ENCODE data around the gene HSD17B12.

DNA sequence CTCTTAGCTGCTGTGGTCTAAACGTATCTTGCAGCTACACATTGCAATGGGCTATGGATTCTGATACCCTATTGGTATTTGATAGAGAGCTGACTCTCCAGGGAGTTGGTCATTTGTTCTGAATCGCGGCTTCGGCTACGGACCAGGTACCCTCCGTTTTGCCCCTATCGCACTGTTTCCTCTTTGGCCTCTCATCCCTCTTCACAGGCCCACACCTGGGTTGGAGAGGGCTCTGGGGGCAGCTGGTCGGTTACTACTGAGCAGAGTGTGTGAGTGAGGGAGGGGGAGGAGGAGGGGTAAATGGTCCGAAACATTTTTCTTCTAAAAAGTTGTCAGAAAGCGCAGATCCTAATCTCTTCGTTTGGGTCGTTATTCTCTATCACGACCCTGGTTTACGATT is 48.8 kb upstream of the HSD17B12 start:
- TF ChIP-seq, protein P1, sequence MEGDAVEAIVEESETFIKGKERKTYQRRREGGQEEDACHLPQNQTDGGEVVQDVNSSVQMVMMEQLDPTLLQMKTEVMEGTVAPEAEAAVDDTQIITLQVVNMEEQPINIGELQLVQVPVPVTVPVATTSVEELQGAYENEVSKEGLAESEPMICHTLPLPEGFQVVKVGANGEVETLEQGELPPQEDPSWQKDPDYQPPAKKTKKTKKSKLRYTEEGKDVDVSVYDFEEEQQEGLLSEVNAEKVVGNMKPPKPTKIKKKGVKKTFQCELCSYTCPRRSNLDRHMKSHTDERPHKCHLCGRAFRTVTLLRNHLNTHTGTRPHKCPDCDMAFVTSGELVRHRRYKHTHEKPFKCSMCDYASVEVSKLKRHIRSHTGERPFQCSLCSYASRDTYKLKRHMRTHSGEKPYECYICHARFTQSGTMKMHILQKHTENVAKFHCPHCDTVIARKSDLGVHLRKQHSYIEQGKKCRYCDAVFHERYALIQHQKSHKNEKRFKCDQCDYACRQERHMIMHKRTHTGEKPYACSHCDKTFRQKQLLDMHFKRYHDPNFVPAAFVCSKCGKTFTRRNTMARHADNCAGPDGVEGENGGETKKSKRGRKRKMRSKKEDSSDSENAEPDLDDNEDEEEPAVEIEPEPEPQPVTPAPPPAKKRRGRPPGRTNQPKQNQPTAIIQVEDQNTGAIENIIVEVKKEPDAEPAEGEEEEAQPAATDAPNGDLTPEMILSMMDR (conservative IDR thresholded peaks at IDR 0.05): no peak
- TF ChIP-seq ZFX (IDR thresholded peaks at IDR 0.05): no peak

Measured in C4-2B (cell line).